Osteoblast (primary cell): ENCODE measurements around the gene NMU. TPM values are rescaled to one million over a fixed set of nuclear protein-coding genes. Genes with fewer than 3 reads are reported as not detected.

Source experiments
- DNase-seq: peaks from one replicate; pipeline ENCODE4 v3.0.0; 2011; ENCODE audit warnings: low spot score, mixed read lengths; ENCODE audit not compliant: insufficient read length; ENCODE audit errors: missing footprints
- H2AFZ ChIP-seq: 2 replicates; pipeline ENCODE4 v1.6.0; 2011; ENCODE audit warnings: mild to moderate bottlenecking, low read length
- H3K27ac ChIP-seq: 2 replicates; pipeline ENCODE4 v1.5.1; 2011; ENCODE audit warnings: mild to moderate bottlenecking, low read depth, low read length, moderate library complexity
- H3K27me3 ChIP-seq: 2 replicates; pipeline ENCODE4 v1.6.0; 2012; ENCODE audit warnings: mild to moderate bottlenecking, control low read depth, inconsistent platforms, low read length, moderate library complexity; ENCODE audit not compliant: insufficient read depth
- H3K36me3 ChIP-seq: 2 replicates; pipeline ENCODE4 v1.5.1; 2011; ENCODE audit warnings: mild to moderate bottlenecking, low read length, control low read depth, moderate library complexity; ENCODE audit not compliant: insufficient read depth
- H3K4me1 ChIP-seq: 2 replicates; pipeline ENCODE4 v1.5.1; 2011; ENCODE audit warnings: mild to moderate bottlenecking, low read length, control low read depth, moderate library complexity; ENCODE audit not compliant: insufficient read depth
- H3K4me2 ChIP-seq: 2 replicates; pipeline ENCODE4 v1.6.0; 2011; ENCODE audit warnings: mild to moderate bottlenecking, low read length; ENCODE audit not compliant: insufficient read depth
- H3K4me3 ChIP-seq: fragments of 200-600 bp; sonication (generic); 3 replicates; pipeline ENCODE4 v1.5.1; 2012; ENCODE audit warnings: mild to moderate bottlenecking, low read length, inconsistent platforms; ENCODE audit not compliant: insufficient read depth
- H3K79me2 ChIP-seq: 2 replicates; pipeline ENCODE4 v1.6.0; 2012; ENCODE audit warnings: mild to moderate bottlenecking, low read length, control low read depth, inconsistent platforms; ENCODE audit not compliant: insufficient read depth
- H3K9me3 ChIP-seq: 2 replicates; pipeline ENCODE4 v1.5.1; 2011; ENCODE audit warnings: low read depth, low read length, control low read depth
- H4K20me1 ChIP-seq: 2 replicates; pipeline ENCODE4 v1.6.0; 2012; ENCODE audit warnings: mild to moderate bottlenecking, low read length, control low read depth; ENCODE audit not compliant: insufficient read depth
- CTCF ChIP-seq: IDR thresholded peaks from 2 replicates; pipeline ENCODE4 v1.5.1; 2011; ENCODE audit warnings: mild to moderate bottlenecking, low read depth, low read length, moderate library complexity; ENCODE audit errors: extremely low read depth
- total RNA-seq: library from RNA; depleted of rRNA; stranded (reverse); fragments of >200 nt; gene quantifications from 2 replicates; pipeline ENCODE4 v1.2.3, GENCODE V29; 2012

Gene NMU
- total RNA-seq, 1 donor: not detected

GRCh38 chr4:55546506-55546755, 89.7 kb downstream of the NMU start:
- TF ChIP-seq CTCF: no peak
- DNase-seq: no peak
- peak overlapping the region; percentile 90 for H2AFZ ChIP-seq
- peak overlapping the region; percentile 80 for H3K27ac ChIP-seq
- no peaks in the 10 kb centered on the region for H3K36me3 ChIP-seq
- peaks cover 43% of the 10 kb centered on the region for H3K4me1 ChIP-seq
- no peaks in the 10 kb centered on the region for H3K9me3 ChIP-seq
- H3K27me3 ChIP-seq: no peaks in the 10 kb centered on the region
- peaks cover 36% of the 10 kb centered on the region for H3K79me2 ChIP-seq
- peak overlapping the region; percentile 86 for H3K4me2 ChIP-seq
- H4K20me1 ChIP-seq: peaks cover 9% of the 10 kb centered on the region
- peak overlapping the region; percentile 87 for H3K4me3 ChIP-seq

- peaks cover 43% of the 10 kb centered on the region for H3K4me1 ChIP-seq
- peak; percentile 91 for DNase-seq
- H3K79me2 ChIP-seq: peaks cover 42% of the 10 kb centered on the region
Measured at GRCh38 chr4:55545641-55546505, 90.2 kb downstream of the NMU start.

More at GRCh38 chr4:55545641-55546505, 90.2 kb downstream of the NMU start:
- Histone ChIP-seq H3K4me2 (peak overlapping the region; percentile 92), H3K27me3 (no peaks in the 10 kb centered on the region), H3K4me3 (peak overlapping the region; percentile 87), H3K36me3 (no peaks in the 10 kb centered on the region), H4K20me1 (peaks cover 9% of the 10 kb centered on the region), H2AFZ (peak overlapping the region; percentile 88), H3K9me3 (no peaks in the 10 kb centered on the region), H3K27ac (peak overlapping the region; percentile 67)
- no peak for TF ChIP-seq CTCF

Other genes with a start within 250 kb of the NMU start
- 151 and 163 TPM in 2 replicates for gene TMEM165, start 240.3 kb downstream of the NMU start, total RNA-seq
- 34.4 and 44.8 TPM in 2 replicates for gene CLOCK, start 89.4 kb downstream of the NMU start, total RNA-seq
- not detected in 2 replicates for gene PDCL2, start 44.1 kb downstream of the NMU start, total RNA-seq
- not detected in 2 replicates for gene EXOC1L, start 183.5 kb upstream of the NMU start, total RNA-seq
- 48.9 and 56.0 TPM in 2 replicates for gene EXOC1, start 217.3 kb upstream of the NMU start, total RNA-seq